DND-41 (cell line): ENCODE data around the gene HDAC4.
A peak's percentile ranks its signal among the peaks of the same experiment; 100 is the strongest.
"Not testable (repeated sequence)": the region's sequence is repeated elsewhere in the genome, so short reads cannot be mapped to it uniquely, and the experiment has no call there.

Experiments
- ATAC-seq: fragments of 200-7000 bp; cut with Tn5 transposase; 3 replicates; pipeline ENCODE4 v1.9.1; 2021; ENCODE audit warnings: low read depth; ENCODE audit not compliant: insufficient read depth
- DNase-seq: peaks from one replicate; pipeline ENCODE4 v3.0.0-alpha.2; 2020
- H2AFZ ChIP-seq: 2 replicates; pipeline ENCODE4 v1.6.0; 2012; ENCODE audit warnings: low read depth, low read length
- H3K27ac ChIP-seq: 2 replicates; pipeline ENCODE4 v1.5.1; 2012; ENCODE audit warnings: low read length, inconsistent platforms
- H3K27me3 ChIP-seq: fragments of 200-600 bp; sonication (generic); 2 replicates; pipeline ENCODE4 v1.6.0; 2012; ENCODE audit warnings: low read length, mild to moderate bottlenecking, inconsistent platforms; ENCODE audit not compliant: insufficient read depth, poor library complexity
- H3K36me3 ChIP-seq: 2 replicates; pipeline ENCODE4 v1.5.1; 2012; ENCODE audit warnings: low read length, inconsistent platforms; ENCODE audit not compliant: insufficient read depth
- H3K4me1 ChIP-seq: 2 replicates; pipeline ENCODE4 v1.5.1; 2012; ENCODE audit warnings: mild to moderate bottlenecking, low read length; ENCODE audit not compliant: insufficient read depth
- H3K4me2 ChIP-seq: 2 replicates; pipeline ENCODE4 v1.6.0; 2012; ENCODE audit warnings: mild to moderate bottlenecking, moderate library complexity, low read length, inconsistent platforms; ENCODE audit not compliant: insufficient read depth
- H3K4me3 ChIP-seq, 2 experiments: fragments of 200-600 bp in 1 of 2; shearing (Covaris generic) in 1 of 2; 2 replicates each; pipeline ENCODE4 v1.5.1; 2012 to 2016; ENCODE audit warnings: inconsistent platforms in 2 of 2, low read length in 2 of 2, mild to moderate bottlenecking in 2 of 2, low read depth in 1 of 2, moderate library complexity in 1 of 2
- H3K79me2 ChIP-seq: 2 replicates; pipeline ENCODE4 v1.6.0; 2012; ENCODE audit warnings: low read length, inconsistent platforms; ENCODE audit not compliant: insufficient read depth
- H3K9ac ChIP-seq: 2 replicates; pipeline ENCODE4 v1.6.0; 2012; ENCODE audit warnings: low read depth, mild to moderate bottlenecking, inconsistent platforms, low read length, moderate library complexity
- H3K9me3 ChIP-seq: 2 replicates; pipeline ENCODE4 v1.5.1; 2012; ENCODE audit warnings: low read length, moderate library complexity, mild to moderate bottlenecking, inconsistent platforms; ENCODE audit not compliant: insufficient read depth, severe bottlenecking
- H4K20me1 ChIP-seq: 2 replicates; pipeline ENCODE4 v1.6.0; 2012; ENCODE audit warnings: low read length; ENCODE audit not compliant: insufficient read depth
- EZH2 ChIP-seq: IDR thresholded peaks from 3 replicates; pipeline ENCODE4 v1.6.1; 2012; ENCODE audit warnings: borderline replicate concordance, low read depth, mild to moderate bottlenecking, moderate library complexity, low read length, inconsistent platforms; ENCODE audit not compliant: severe bottlenecking
- TF ChIP-seq, protein P1 (sequence below): IDR thresholded peaks from 2 replicates; pipeline ENCODE4 v1.5.1; 2012; ENCODE audit warnings: borderline replicate concordance, low read length, moderate library complexity, mild to moderate bottlenecking; ENCODE audit not compliant: poor library complexity, severe bottlenecking; ENCODE audit errors: extremely low read depth

The HDAC4 gene

GRCh38 chr2:239400596-239401066 lies at the start of gene HDAC4:
HDAC4 (minus strand) TSS chr2:239401020; CDS start chr2:239352699, 48,321 bp downstream.
- Histone ChIP-seq H2AFZ (peak within 1 kb of the TSS; percentile 93), H3K4me2 (peak within 1 kb of the TSS; percentile 79), H3K27me3 (no peaks in the 10 kb centered on the region), H3K4me1 (peaks cover 49% of the 10 kb centered on the region), H3K36me3 (peaks cover 31% of the 10 kb centered on the region), H4K20me1 (peaks cover 33% of the 10 kb centered on the region), H3K79me2 (peaks cover 61% of the 10 kb centered on the region), H3K4me3 (peak within 1 kb of the TSS; percentile 52 to 78), H3K9ac (peak within 1 kb of the TSS; percentile 90), H3K9me3 (no peaks in the 10 kb centered on the region), H3K27ac (peak within 1 kb of the TSS; percentile 98)
- DNase-seq: no peak
- peak; percentile 73 for ATAC-seq
- TF ChIP-seq, protein P1, sequence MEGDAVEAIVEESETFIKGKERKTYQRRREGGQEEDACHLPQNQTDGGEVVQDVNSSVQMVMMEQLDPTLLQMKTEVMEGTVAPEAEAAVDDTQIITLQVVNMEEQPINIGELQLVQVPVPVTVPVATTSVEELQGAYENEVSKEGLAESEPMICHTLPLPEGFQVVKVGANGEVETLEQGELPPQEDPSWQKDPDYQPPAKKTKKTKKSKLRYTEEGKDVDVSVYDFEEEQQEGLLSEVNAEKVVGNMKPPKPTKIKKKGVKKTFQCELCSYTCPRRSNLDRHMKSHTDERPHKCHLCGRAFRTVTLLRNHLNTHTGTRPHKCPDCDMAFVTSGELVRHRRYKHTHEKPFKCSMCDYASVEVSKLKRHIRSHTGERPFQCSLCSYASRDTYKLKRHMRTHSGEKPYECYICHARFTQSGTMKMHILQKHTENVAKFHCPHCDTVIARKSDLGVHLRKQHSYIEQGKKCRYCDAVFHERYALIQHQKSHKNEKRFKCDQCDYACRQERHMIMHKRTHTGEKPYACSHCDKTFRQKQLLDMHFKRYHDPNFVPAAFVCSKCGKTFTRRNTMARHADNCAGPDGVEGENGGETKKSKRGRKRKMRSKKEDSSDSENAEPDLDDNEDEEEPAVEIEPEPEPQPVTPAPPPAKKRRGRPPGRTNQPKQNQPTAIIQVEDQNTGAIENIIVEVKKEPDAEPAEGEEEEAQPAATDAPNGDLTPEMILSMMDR: no peak
- no peak for TF ChIP-seq EZH2

DNA sequence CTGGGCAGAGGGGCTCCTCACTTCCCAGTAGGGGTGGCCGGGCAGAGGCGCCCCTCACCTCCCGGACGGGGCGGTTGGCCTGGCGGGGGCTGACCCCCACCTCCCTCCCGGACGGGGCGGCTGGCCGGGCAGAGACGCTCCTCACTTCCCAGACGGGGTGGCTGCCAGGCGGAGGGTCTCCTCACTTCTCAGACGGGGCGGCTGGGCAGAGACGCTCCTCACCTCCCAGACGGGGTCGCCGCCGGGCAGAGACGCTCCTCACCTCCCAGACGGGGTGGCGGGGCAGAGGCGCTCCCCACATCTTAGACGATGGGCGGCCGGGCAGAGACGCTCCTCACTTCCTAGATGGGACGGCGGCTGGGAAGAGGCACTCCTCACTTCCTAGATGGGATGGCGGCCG lies 48.6 kb upstream of the HDAC4 start:
- not testable (repeated sequence) for H3K27me3 ChIP-seq, H3K79me2 ChIP-seq, H3K27ac ChIP-seq, H3K9ac ChIP-seq, H3K4me3 ChIP-seq, ATAC-seq, DNase-seq, H3K4me1 ChIP-seq, H3K4me2 ChIP-seq, H4K20me1 ChIP-seq, H2AFZ ChIP-seq, H3K36me3 ChIP-seq
- peaks cover 22% of the 10 kb centered on the region for H3K9me3 ChIP-seq

- H3K9ac ChIP-seq: no peak overlapping the region
- H4K20me1 ChIP-seq: no peaks in the 10 kb centered on the region
- peaks cover 26% of the 10 kb centered on the region for H3K4me1 ChIP-seq
- no peaks in the 10 kb centered on the region for H3K27me3 ChIP-seq
- peaks cover 4% of the 10 kb centered on the region for H3K9me3 ChIP-seq
- DNase-seq: no peak
- H3K36me3 ChIP-seq: no peaks in the 10 kb centered on the region
- H2AFZ ChIP-seq: no peak overlapping the region
- H3K27ac ChIP-seq: no peak overlapping the region
- no peak overlapping the region for H3K4me3 ChIP-seq
- ATAC-seq: no peak
- no peaks in the 10 kb centered on the region for H3K79me2 ChIP-seq
- TF ChIP-seq, protein P1: no peak
- no peak for TF ChIP-seq EZH2
- no peak overlapping the region for H3K4me2 ChIP-seq
Observed at GRCh38 chr2:239445771-239446524, 45.1 kb upstream of the HDAC4 start.
